Measurements from ENCODE around the gene TMIGD2. TPM values are rescaled to one million over a fixed set of nuclear protein-coding genes. Genes with fewer than 3 reads are reported as not detected.

TMIGD2 gene
- total RNA-seq, 1 donor from 2014 or later: 2.7 TPM

- intact Hi-C loops (cut with DNase I): no loop called here
- Histone ChIP-seq H3K4me3 (no peak overlapping the region), H3K9me3 (no peaks in the 10 kb centered on the region), H3K27ac (no peak overlapping the region), H3K27me3 (peaks cover 14% of the 10 kb centered on the region), H3K36me3 (no peaks in the 10 kb centered on the region), H3K4me1 (no peaks in the 10 kb centered on the region)
- no peak for DNase-seq
- TF ChIP-seq CTCF (IDR thresholded peaks at IDR 0.05): no peak
- ATAC-seq: peak; percentile 53
These were observed 1.8 kb upstream of the TMIGD2 start for GRCh38 chr19:4303819-4304537.

GRCh38 chr19:4301590-4302242 lies 473 bp downstream of the TMIGD2 start:
- H3K4me1 ChIP-seq: no peaks in the 10 kb centered on the region
- H3K27me3 ChIP-seq: peaks cover 14% of the 10 kb centered on the region
- no peaks in the 10 kb centered on the region for H3K36me3 ChIP-seq
- no peak overlapping the region for H3K27ac ChIP-seq
- no peaks in the 10 kb centered on the region for H3K9me3 ChIP-seq
- no peak for TF ChIP-seq CTCF (IDR thresholded peaks at IDR 0.05)
- DNase-seq (no peak), ATAC-seq (no peak)
- intact Hi-C loops (cut with DNase I): no loop called here
- no peak overlapping the region for H3K4me3 ChIP-seq

- Histone ChIP-seq H3K4me1 (no peaks in the 10 kb centered on the region), H3K27me3 (peaks cover 25% of the 10 kb centered on the region), H3K4me3 (no peak overlapping the region), H3K36me3 (no peaks in the 10 kb centered on the region), H3K9me3 (no peaks in the 10 kb centered on the region), H3K27ac (no peak overlapping the region)
- intact Hi-C loops (cut with DNase I): no loop called here
- no peak for TF ChIP-seq CTCF (IDR thresholded peaks at IDR 0.05)
- no peak for DNase-seq
- ATAC-seq: no peak
These were observed 1.6 kb downstream of the TMIGD2 start for GRCh38 chr19:4300589-4300988.

GRCh38 chr19:4298810-4299550 lies 3.2 kb downstream of the TMIGD2 start:
- no peaks in the 10 kb centered on the region for H3K36me3 ChIP-seq
- no peak for TF ChIP-seq CTCF (IDR thresholded peaks at IDR 0.05)
- DNase-seq (no peak), ATAC-seq (no peak)
- no peaks in the 10 kb centered on the region for H3K9me3 ChIP-seq
- no peak overlapping the region for H3K27ac ChIP-seq
- peaks cover 25% of the 10 kb centered on the region for H3K27me3 ChIP-seq
- H3K4me3 ChIP-seq: no peak overlapping the region
- intact Hi-C loops (cut with DNase I): no loop called here
- no peaks in the 10 kb centered on the region for H3K4me1 ChIP-seq

GRCh38 chr19:4297901-4298809 lies 4.0 kb downstream of the TMIGD2 start:
- intact Hi-C loops (cut with DNase I): no loop called here

More at GRCh38 chr19:4297901-4298809, 4.0 kb downstream of the TMIGD2 start:
- H3K27me3 ChIP-seq: peaks cover 19% of the 10 kb centered on the region
- H3K36me3 ChIP-seq: no peaks in the 10 kb centered on the region
- no peak for DNase-seq
- no peak for TF ChIP-seq CTCF (IDR thresholded peaks at IDR 0.05)
- no peaks in the 10 kb centered on the region for H3K4me1 ChIP-seq
- peak; percentile 18 for ATAC-seq
- H3K9me3 ChIP-seq: no peaks in the 10 kb centered on the region
- no peak overlapping the region for H3K4me3 ChIP-seq
- no peak overlapping the region for H3K27ac ChIP-seq

All from upper lobe of right lung (tissue), 1 donor.